Mammary epithelial cell (primary cell): ENCODE data around the gene ANKS1B.

Experiments used
- CTCF ChIP-seq, 2 donors: IDR thresholded peaks in 1 of 2; conservative IDR thresholded peaks in 1 of 2; 2 replicates each; pipeline ENCODE4 v1.5.1; 2011 to 2012; ENCODE audit warnings: inconsistent platforms in 2 of 2, low read length in 2 of 2, mild to moderate bottlenecking in 2 of 2, control low read depth in 1 of 2, low read depth in 1 of 2; ENCODE audit not compliant: insufficient read depth in 1 of 2; ENCODE audit errors: extremely low read depth in 1 of 2
- EZH2 ChIP-seq: IDR thresholded peaks from 2 replicates; pipeline ENCODE4 v1.6.1; 2012; ENCODE audit warnings: low read length, inconsistent platforms, borderline replicate concordance

GRCh38 chr12:99997806-99998205 lies 13.1 kb upstream of the ANKS1B start:
- TF ChIP-seq CTCF (conservative IDR thresholded peaks at IDR 0.05 in 1 of 2, IDR thresholded peaks at IDR 0.05 in 1 of 2; ENCODE audit: extremely low read depth in 1 of 2, insufficient read depth in 1 of 2, low read depth in 1 of 2, low read length in 2 of 2): no peak
- no peak for TF ChIP-seq EZH2
